Stimulated activated naive CD4-positive, alpha-beta T cell treated with Interleukin-2 at 50 U/mL for 16 hours (primary cell): ENCODE data around the gene SET.

Experiments used
- DNase-seq: peaks from one replicate; lab custom pipeline; 2025; lab: John Stamatoyannopoulos, UW

Gene SET

DNA sequence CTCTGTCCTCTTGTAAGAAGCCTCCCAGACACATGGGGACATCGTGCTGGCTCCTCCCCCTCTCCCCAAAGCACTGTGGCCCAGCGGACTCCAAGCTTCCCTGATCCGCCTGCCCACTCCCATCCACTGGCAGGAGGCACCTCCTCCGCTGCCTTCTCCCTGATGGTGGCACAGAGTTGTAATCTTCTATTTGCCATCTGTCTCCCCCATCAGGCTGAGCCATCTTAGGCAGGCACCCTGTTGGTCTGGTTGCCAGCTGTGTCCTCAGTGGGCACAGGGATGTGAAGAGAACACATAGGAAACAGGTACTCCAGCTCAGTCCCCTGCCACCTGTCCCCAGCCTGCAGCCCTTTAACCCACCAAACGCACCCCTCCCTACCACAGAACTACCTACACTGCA lies 40.3 kb downstream of the SET start:
- DNase-seq: no peak

DNA sequence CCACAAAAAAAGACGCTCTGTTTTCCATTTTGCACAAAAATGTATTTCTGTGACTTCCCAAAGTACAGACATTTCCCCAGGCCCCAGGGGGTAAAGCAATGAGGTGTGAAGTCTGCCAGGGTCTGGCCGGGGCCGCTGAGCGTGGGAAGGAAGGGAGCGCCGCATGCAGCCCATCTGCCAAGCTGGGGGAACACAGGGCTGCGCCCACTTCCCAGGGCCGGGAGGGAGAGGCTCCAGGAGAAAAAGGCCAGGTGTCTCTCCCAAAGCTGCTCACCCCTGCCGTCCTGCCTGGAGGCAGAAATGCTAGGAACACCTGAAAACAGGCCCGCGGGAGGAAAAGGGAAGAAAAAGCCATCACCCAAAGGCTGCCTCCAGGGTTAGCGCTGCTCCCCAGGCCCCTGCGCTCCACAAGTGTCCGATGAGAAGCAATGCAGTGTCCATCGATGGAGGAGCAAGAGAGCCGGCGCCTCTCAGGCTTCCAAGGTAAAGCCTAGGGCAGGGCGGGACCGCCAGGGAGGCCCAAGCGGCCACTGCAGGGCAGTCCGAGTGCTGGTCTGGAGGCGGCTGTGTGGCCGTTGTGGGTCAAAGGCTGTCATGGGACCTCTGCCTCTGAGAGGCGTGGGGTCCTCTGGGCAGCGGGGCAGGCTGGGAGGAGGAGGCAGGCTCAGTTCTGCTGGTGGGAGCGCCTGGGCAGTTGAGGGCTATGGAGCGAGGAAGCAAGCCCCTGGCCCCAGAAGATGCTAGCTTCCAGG lies 40.9 kb downstream of the SET start:
- DNase-seq: no peak

DNA sequence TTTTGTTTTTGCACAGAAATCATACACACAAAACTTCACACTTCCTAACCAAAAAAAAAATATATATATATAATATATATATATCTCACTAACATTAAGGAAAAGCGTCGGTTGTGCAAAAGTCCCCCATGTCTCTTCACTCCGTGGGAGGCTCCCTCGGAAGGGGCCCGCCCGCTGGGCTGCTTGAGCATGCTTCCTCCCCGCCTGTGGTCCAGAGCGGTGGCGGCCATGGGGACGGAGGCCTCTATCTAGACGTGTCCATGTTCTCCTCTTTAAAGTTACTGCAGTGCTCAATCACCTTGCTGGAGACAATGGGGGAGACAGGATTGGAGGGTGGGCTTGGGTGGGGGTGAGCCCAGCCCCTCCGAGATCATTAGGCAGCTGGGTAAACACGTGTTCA lies 42.1 kb downstream of the SET start:
- DNase-seq: no peak

DNA sequence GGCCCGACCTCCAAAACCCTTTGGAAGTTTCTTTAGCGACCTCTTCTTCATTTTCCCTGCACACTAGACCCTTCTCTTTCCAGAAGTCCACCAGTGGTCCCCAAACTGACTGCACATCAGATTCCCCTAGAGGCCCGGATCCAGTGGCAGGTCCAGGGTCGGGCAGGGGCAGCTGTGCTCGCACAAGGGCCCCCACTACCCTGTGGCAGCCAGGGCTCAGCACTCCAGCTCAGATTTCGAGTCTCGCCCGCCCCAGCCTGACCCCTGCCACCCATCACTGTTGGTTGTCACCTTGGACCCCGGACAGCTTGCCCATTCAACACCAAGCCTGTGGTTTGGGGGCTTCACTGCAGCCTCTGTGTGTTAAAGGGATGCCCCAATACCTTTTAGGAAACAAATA lies 42.7 kb downstream of the SET start:
- DNase-seq: no peak

DNA sequence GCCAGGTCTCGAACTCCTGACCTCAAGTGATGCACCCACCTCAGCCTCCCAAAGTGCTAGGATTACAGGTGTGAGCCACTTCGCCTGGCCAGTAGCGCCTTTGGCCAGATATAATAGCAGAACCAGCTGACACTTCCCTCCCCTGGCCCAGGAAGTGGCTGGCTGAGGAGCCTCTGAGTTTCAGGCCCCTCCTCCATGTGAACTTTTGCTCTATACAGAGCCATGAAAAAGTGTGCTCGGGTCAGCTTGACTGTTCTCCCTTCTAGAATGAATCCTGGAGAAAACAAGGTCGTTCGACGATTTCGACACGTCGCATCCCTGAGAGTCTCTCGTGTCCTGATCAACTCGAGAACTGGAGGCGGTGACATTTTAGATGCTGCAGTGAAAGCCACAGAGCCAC lies 43.6 kb downstream of the SET start:
- DNase-seq: no peak

DNA sequence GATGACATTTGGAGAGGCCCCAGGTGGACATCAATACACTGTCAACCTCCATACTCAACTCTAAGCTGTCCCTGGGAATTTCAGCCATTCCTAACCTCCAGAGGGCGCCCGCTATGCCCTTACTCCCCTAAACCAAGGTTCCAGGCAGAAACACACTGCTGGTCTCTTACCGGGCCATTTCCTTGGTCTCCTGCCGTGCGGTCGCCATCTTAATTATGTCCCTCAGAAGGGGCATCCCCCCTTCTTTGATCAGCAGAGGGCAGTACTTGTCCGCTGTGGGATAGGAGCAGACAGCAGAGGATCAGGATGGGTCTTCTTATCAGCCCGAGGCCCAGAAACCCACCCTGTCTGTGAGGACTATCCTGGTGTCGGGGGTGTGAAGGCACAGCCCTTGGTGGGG lies 44.2 kb downstream of the SET start:
- DNase-seq: no peak

DNA sequence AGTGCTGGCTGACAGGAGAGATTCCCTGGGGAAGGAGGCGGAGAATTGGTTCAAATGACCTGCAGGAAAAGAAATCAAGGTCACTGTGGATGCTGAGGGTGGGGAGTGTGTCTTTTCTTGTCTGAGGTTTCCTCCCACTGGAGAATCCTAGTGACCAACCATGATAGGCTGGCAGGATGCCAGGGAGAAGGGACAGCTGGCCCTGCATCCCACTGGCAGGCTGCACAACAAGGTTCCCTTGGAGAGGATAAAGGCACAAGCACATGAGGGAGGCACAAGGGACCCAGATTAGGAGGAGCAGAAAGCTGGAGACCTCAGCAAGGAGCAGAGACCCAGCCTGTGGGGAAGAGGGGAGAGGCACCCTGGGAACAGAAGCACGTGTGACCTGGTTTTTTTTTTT lies 46.4 kb downstream of the SET start:
- no peak for DNase-seq

DNA sequence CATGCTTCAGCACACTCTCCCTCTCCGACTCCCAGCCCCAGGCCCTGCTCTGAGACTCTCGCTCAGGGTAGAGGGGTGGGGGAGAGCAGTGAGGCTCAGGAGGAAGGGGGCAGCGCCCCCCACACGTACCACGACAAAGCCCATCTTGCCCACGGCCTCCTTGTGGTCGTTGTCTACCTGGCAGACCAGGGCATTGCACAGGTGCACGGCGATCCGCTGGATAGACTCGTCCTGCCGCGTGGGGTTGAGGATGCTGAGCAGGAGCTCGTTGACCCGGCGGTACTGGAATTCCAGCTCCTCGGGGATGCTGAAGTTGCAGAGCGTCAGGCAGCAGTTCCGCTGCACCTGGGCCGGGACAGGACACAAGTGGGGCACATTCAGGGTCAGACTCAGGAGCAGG lies 53.4 kb downstream of the SET start:
- no peak for DNase-seq

DNA sequence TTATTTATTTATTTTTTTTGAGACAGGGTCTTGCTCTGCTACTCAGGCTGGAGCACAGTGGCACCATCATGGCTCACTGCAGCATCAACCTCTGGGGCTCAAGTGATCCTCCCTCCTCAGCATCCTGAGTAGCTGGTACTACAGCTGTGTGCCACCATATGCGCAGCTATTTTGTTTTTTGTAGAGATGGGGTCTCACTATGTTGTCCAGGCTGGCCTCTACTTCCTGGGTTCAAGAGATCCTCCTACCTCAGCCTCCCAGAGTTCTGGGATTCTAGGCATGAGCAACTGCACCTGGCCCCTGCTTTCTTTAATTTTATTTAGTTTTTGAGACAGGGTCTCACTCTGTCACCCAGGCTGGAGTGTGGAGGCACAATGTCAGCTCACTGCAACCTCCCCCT lies 54.4 kb downstream of the SET start:
- no peak for DNase-seq
